Tibial artery (tissue), 4 donors: Measurements from ENCODE around the gene TMEM37.
A peak's percentile ranks its signal among the peaks of the same experiment; 100 is the strongest.

Source experiments
- DNase-seq, 2 donors: peaks; one replicate each; pipeline ENCODE4 v3.0.0-alpha.2; 2019
- H3K27ac ChIP-seq, 2 donors: fragments of 200-600 bp; sonication (generic) in 1 of 2; 1 replicate in 1 of 2; 2 replicates in 1 of 2; pipeline ENCODE4 v1.5.1; 2018 to 2019; ENCODE audit warnings: mild to moderate bottlenecking in 1 of 2
- H3K27me3 ChIP-seq, 2 donors: fragments of 200-600 bp; sonication (generic) in 1 of 2; one replicate each; pipeline versions ENCODE4 v1.5.1 to v1.6.0; 2016 to 2019
- H3K36me3 ChIP-seq, 3 donors: fragments of 200-600 bp; sonication (generic) in 2 of 3; one replicate each; pipeline ENCODE4 v1.5.1; 2016 to 2019; ENCODE audit warnings: mild to moderate bottlenecking in 2 of 3
- H3K4me1 ChIP-seq, 4 donors: fragments of 200-600 bp; sonication (generic) in 2 of 4; 1 replicate in 3 of 4; 2 replicates in 1 of 4; pipeline ENCODE4 v1.5.1; 2016 to 2019
- H3K4me3 ChIP-seq, 2 donors: fragments of 200-600 bp; sonication (generic) in 1 of 2; 1 replicate in 1 of 2; 2 replicates in 1 of 2; pipeline ENCODE4 v1.5.1; 2018 to 2019; ENCODE audit warnings: mild to moderate bottlenecking in 2 of 2
- H3K9me3 ChIP-seq, 3 donors: fragments of 200-600 bp; sonication (generic) in 1 of 3; one replicate each; pipeline ENCODE4 v1.5.1; 2016 to 2019
- intact Hi-C: fragments of 100-400 bp; cut with DNase I; formaldehyde crosslinking; loops from one replicate; pipeline ENCODE4 v1.15.0; 2023; ENCODE audit warnings: low total_unique reads
- TF ChIP-seq, protein P1 (sequence below), 2 experiments: fragments of 200-600 bp in 1 of 2; fragments of 450-650 bp in 1 of 2; IDR thresholded peaks; one replicate each; pipeline ENCODE4 v1.5.1; 2017 to 2019; ENCODE audit warnings: antibody characterized with exemption in 2 of 2, mild to moderate bottlenecking in 1 of 2, moderate library complexity in 1 of 2

TMEM37 gene

DNA sequence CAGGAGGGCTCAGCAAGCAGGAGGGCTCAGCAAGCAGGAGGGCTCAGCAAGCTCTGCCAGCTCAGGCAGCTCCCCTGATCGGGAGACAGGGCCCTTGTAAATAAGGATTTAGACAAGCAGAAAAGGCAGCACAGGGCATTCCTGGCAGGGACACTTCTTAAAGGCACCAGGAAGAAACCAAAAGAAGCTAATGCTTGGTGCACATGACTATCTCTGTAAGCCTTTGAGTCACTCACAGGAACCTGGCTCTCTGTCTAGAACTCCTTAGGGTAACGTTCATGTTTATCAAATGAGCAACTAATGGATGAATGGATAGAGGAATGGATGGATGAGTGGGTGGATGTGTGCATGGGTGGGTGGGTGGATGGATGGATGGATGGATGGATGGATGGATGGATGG is 28.4 kb downstream of the TMEM37 start:
- intact Hi-C loops = no loop called here
- no peaks in the 10 kb centered on the region for H3K9me3 ChIP-seq
- TF ChIP-seq, protein P1, sequence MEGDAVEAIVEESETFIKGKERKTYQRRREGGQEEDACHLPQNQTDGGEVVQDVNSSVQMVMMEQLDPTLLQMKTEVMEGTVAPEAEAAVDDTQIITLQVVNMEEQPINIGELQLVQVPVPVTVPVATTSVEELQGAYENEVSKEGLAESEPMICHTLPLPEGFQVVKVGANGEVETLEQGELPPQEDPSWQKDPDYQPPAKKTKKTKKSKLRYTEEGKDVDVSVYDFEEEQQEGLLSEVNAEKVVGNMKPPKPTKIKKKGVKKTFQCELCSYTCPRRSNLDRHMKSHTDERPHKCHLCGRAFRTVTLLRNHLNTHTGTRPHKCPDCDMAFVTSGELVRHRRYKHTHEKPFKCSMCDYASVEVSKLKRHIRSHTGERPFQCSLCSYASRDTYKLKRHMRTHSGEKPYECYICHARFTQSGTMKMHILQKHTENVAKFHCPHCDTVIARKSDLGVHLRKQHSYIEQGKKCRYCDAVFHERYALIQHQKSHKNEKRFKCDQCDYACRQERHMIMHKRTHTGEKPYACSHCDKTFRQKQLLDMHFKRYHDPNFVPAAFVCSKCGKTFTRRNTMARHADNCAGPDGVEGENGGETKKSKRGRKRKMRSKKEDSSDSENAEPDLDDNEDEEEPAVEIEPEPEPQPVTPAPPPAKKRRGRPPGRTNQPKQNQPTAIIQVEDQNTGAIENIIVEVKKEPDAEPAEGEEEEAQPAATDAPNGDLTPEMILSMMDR (IDR thresholded peaks at IDR 0.05) = no peak

DNA sequence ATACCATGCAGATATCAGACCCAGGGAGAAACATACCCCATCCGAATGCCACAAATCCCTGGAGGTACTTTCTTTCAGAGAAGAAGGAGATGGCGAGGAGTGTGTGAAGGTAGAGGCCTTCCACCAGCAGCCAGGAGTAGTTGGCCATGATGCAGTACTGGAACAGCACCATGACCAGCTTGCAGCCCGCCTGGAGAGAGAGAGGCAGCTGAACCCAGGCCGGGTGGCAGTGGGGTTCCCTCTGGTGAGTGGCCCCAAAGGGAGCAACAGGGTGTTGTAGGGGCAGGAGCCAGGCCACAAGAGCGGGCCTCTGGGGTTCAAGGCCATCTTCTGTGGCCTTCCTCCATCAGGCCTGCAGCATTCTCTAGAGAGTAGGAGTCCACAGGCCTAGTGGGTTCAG is 30.2 kb downstream of the TMEM37 start:
- TF ChIP-seq, protein P1 (IDR thresholded peaks at IDR 0.05) = no peak
- Histone ChIP-seq H3K36me3 (no peaks in the 10 kb centered on the region), H3K4me1 (no peaks in the 10 kb centered on the region), H3K4me3 (no peak overlapping the region), H3K9me3 (no peaks in the 10 kb centered on the region), H3K27me3 (no peaks in the 10 kb centered on the region), H3K27ac (no peak overlapping the region)
- intact Hi-C loops = no loop called here
- no peak for DNase-seq

More for the DNA sequence above, 28.4 kb downstream of the TMEM37 start:
- Histone ChIP-seq H3K36me3 (no peaks in the 10 kb centered on the region), H3K27ac (no peak overlapping the region), H3K27me3 (no peaks in the 10 kb centered on the region), H3K4me1 (no peaks in the 10 kb centered on the region), H3K4me3 (no peak overlapping the region)
- no peak for DNase-seq

DNA sequence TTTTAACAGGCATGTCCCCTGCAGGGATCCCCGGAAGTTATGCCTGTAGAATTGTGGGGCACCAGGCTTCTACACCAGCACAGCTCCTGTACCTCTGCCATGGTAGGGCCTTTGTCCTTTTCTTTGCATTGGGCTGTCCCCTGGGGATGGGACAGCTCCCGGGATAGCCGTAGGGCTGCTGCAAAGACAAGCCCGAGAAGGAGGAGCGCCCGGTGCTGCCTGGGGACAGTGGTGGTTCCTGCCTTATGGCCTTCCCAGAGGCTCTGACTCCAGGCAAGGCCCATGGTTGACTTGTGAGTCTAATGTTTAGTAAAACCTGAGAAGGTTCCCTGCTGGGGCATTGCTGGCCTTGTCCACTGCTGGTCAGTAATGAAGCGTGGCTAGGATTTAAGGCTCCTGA is 30.9 kb downstream of the TMEM37 start:
- Histone ChIP-seq H3K27me3 (no peaks in the 10 kb centered on the region), H3K9me3 (no peaks in the 10 kb centered on the region), H3K27ac (no peak overlapping the region), H3K4me1 (no peaks in the 10 kb centered on the region), H3K36me3 (no peaks in the 10 kb centered on the region), H3K4me3 (no peak overlapping the region)
- DNase-seq = no peak
- intact Hi-C loops = no loop called here
- TF ChIP-seq, protein P1 (IDR thresholded peaks at IDR 0.05) = no peak

DNA sequence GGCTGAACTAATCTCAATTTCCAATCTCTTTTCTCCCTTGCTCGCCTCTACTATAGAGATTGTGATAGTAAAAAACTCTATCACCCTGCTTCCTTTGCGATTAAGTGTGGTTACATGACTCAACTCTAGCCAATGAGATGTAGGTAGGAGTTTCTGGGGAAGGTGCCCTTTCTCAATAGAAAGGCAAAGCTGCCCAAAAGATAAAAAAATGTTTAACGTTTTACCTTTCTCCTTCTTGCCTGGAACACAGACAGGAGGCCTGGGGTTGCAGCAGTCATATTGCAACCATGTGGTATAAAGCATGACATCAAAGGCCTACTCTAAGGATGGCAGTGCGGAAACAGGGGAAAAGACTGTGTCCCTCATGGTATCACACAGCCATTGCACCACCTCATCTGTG is 31.5 kb downstream of the TMEM37 start:
- intact Hi-C loops = no loop called here
- no peak for DNase-seq
- TF ChIP-seq, protein P1 (IDR thresholded peaks at IDR 0.05) = no peak
- Histone ChIP-seq H3K36me3 (no peaks in the 10 kb centered on the region), H3K4me1 (peaks cover 0 to 5% (median 0%) of the 10 kb centered on the region in 4 donors), H3K4me3 (no peak overlapping the region), H3K27me3 (no peaks in the 10 kb centered on the region), H3K27ac (no peak overlapping the region), H3K9me3 (no peaks in the 10 kb centered on the region)

DNA sequence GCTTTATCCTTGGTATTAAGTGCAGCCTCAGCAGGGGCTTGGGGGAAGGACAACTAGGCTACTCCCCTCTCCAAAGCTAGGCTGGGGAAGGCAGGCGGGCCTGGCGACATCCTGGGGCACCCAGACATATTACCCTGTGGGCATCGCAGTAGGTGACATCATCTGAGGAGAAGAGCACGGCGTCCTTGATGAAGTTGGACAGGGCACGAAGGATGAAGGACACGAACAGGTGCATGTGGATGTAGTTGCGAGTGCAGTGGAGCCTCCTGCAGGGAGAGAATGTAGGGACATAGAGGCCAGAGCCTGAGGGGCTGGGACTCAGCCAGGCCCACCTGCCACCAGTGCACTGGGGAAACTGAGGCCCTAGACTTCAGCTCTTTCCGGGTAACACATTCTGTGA is 32.3 kb downstream of the TMEM37 start:
- Histone ChIP-seq H3K4me1 (peaks cover 0 to 12% (median 0%) of the 10 kb centered on the region in 4 donors), H3K36me3 (no peaks in the 10 kb centered on the region), H3K27ac (no peak overlapping the region), H3K9me3 (no peaks in the 10 kb centered on the region), H3K27me3 (no peaks in the 10 kb centered on the region), H3K4me3 (no peak overlapping the region)
- DNase-seq = no peak
- intact Hi-C loops = no loop called here
- TF ChIP-seq, protein P1 (IDR thresholded peaks at IDR 0.05) = no peak

DNA sequence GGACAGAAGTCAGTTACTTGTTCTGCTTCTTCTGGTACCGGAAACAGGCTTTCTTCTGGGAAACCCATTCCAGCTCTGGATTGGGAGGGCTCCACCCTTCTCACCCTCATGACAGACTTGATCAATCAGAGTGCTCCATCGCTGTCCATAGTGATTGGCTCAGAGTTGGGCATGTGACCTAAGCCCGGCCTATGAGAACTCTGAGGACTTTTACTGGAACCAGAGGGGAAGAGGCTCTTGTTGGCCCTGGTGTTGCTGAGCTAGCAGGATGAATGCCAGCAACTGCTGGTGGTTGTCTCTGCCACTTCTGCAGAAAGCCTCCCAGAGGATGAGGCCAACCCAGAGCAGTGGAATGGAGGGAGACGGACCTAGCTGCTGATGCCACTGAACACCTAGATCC is 33.3 kb downstream of the TMEM37 start:
- no peaks in the 10 kb centered on the region for H3K36me3 ChIP-seq
- H3K4me3 ChIP-seq = no peak overlapping the region
- intact Hi-C loops = no loop called here
- peaks cover 0 to 22% (median 0%) of the 10 kb centered on the region in 4 donors for H3K4me1 ChIP-seq
- TF ChIP-seq, protein P1 (IDR thresholded peaks at IDR 0.05) = no peak
- H3K27me3 ChIP-seq = no peaks in the 10 kb centered on the region
- no peaks in the 10 kb centered on the region for H3K9me3 ChIP-seq
- DNase-seq = peak in 1 of 2 donors; percentile 55
- H3K27ac ChIP-seq = no peak overlapping the region
